Endothelial cell of umbilical vein (primary cell): Measurements from ENCODE around the gene B4GALNT3. TPM values are rescaled to one million over a fixed set of nuclear protein-coding genes. Genes with fewer than 3 reads are reported as not detected.

ENCODE experiments used
- BruUV-seq: library from RNA; stranded (reverse); fragments of 400-500 nt; replicated peaks from 2 replicates; lab custom pipeline; 2021; lab: Mats Ljungman, UMichigan
- CTCF ChIA-PET: fragments of 300-600, 350-600 bp; sonication (Branson Sonifier 250); formaldehyde crosslinking; loops from one replicate; lab custom pipeline; 2021; ENCODE audit warnings: antibody characterized with exemption, inconsistent platforms; lab: Charles Lee
- POLR2A ChIA-PET: fragments of 300-600, 350-600 bp; sonication (Branson Sonifier 250); formaldehyde crosslinking; loops from one replicate; lab custom pipeline; 2021; ENCODE audit warnings: antibody characterized with exemption, inconsistent platforms; lab: Charles Lee
- DNase-seq: peaks from one replicate; pipeline ENCODE4 v3.0.0-alpha.2; 2011; ENCODE audit warnings: low read depth, low spot score
- FAIRE-seq: peaks from 2 replicates; lab custom pipeline; 2011; peaks lifted over from hg19 to GRCh38; lab: Jason Lieb, UNC
- H2AFZ ChIP-seq: 2 replicates; pipeline ENCODE4 v1.6.0; 2012; ENCODE audit warnings: low read depth, low read length, control low read depth, inconsistent platforms
- H3K27ac ChIP-seq: 2 replicates; pipeline ENCODE4 v1.5.1; 2011; ENCODE audit warnings: low read depth, mild to moderate bottlenecking, control low read depth, low read length, moderate library complexity; ENCODE audit not compliant: insufficient read depth
- H3K27me3 ChIP-seq, 2 experiments: 2 replicates each; pipeline versions ENCODE4 v1.6.0 to v1.6.1; 2011; ENCODE audit warnings: low read length in 2 of 2, mixed read lengths in 1 of 2; ENCODE audit not compliant: control insufficient read depth in 2 of 2, insufficient read depth in 2 of 2
- H3K36me3 ChIP-seq, 2 experiments: 2 replicates in 1 of 2; 3 replicates in 1 of 2; pipeline ENCODE4 v1.5.1; 2011; ENCODE audit warnings: low read length in 2 of 2, mild to moderate bottlenecking in 1 of 2, moderate library complexity in 1 of 2; ENCODE audit not compliant: control insufficient read depth in 2 of 2, insufficient read depth in 2 of 2; ENCODE audit errors: extremely low read depth in 1 of 2
- H3K4me1 ChIP-seq: 3 replicates; pipeline ENCODE4 v1.5.1; 2011; ENCODE audit warnings: mild to moderate bottlenecking, low read length; ENCODE audit not compliant: control insufficient read depth, insufficient read depth; ENCODE audit errors: extremely low read depth
- H3K4me2 ChIP-seq: 2 replicates; pipeline ENCODE4 v1.6.1; 2011; ENCODE audit warnings: low read length, control low read depth, mixed read lengths; ENCODE audit not compliant: insufficient read depth
- H3K4me3 ChIP-seq, 3 experiments: fragments of 200-600 bp in 1 of 3; sonication (generic), shearing (Covaris generic) in 1 of 3; replicated peaks in 1 of 3; 2 replicates each; pipeline ENCODE4 v1.5.1; 2011 to 2016; ENCODE audit warnings: control low read depth in 3 of 3, low read length in 3 of 3, mild to moderate bottlenecking in 2 of 3, inconsistent platforms in 1 of 3, low read depth in 1 of 3, moderate library complexity in 1 of 3; ENCODE audit not compliant: insufficient read depth in 1 of 3
- H3K79me2 ChIP-seq: 2 replicates; pipeline ENCODE4 v1.6.0; 2012; ENCODE audit warnings: low read length, inconsistent platforms; ENCODE audit not compliant: control insufficient read depth, insufficient read depth
- H3K9ac ChIP-seq: replicated peaks from 2 replicates; pipeline ENCODE3; 2011; ENCODE audit warnings: low read length, control low read depth; ENCODE audit not compliant: insufficient read depth; ENCODE audit errors: extremely low read depth
- H3K9me1 ChIP-seq: replicated peaks from 3 replicates; pipeline ENCODE4 v1.6.0; 2011; ENCODE audit warnings: mild to moderate bottlenecking, low read length; ENCODE audit not compliant: control insufficient read depth, insufficient read depth; ENCODE audit errors: extremely low read depth
- H3K9me3 ChIP-seq: replicated peaks from 2 replicates; pipeline ENCODE4 v1.5.1; 2012; ENCODE audit warnings: low read length, inconsistent platforms; ENCODE audit not compliant: control insufficient read depth, insufficient read depth
- H4K20me1 ChIP-seq: replicated peaks from 2 replicates; pipeline ENCODE3; 2011; ENCODE audit warnings: mild to moderate bottlenecking, low read length; ENCODE audit not compliant: control insufficient read depth, insufficient read depth; ENCODE audit errors: extremely low read depth
- EZH2 ChIP-seq: IDR thresholded peaks from 2 replicates; pipeline ENCODE4 v1.6.1; 2012; ENCODE audit warnings: borderline replicate concordance, low read depth, mild to moderate bottlenecking, moderate library complexity, low read length, inconsistent platforms; ENCODE audit not compliant: severe bottlenecking
- FOS ChIP-seq: IDR thresholded peaks from 2 replicates; pipeline ENCODE4 v1.6.1; 2011; ENCODE audit warnings: mild to moderate bottlenecking, low read length, moderate library complexity, borderline replicate concordance; ENCODE audit not compliant: insufficient read depth
- GATA2 ChIP-seq: IDR thresholded peaks from 2 replicates; pipeline ENCODE4 v1.7.0; 2011; ENCODE audit warnings: low read depth, mild to moderate bottlenecking, moderate library complexity, mixed read lengths, low read length; ENCODE audit not compliant: insufficient read length, insufficient read depth
- JUN ChIP-seq: IDR thresholded peaks from 2 replicates; pipeline ENCODE4 v1.6.1; 2011; ENCODE audit warnings: borderline replicate concordance, low read depth; ENCODE audit not compliant: insufficient read length, insufficient read depth
- MYC ChIP-seq: IDR thresholded peaks from one replicate; pipeline ENCODE4 v1.6.1; 2011; ENCODE audit warnings: mild to moderate bottlenecking, low read depth, low read length
- POLR2A ChIP-seq: IDR thresholded peaks from 2 replicates; pipeline ENCODE4 v1.6.1; 2012; ENCODE audit warnings: low read depth, mild to moderate bottlenecking, control low read depth, low read length
- POLR2AphosphoS5 ChIP-seq: IDR thresholded peaks from 2 replicates; pipeline ENCODE4 v1.6.1; 2012; ENCODE audit warnings: low read depth, mild to moderate bottlenecking, control low read depth, low read length, moderate library complexity; ENCODE audit not compliant: insufficient read depth
- dilution Hi-C: fragments of 300-500 bp; cut with MboI; formaldehyde crosslinking; loops from one replicate; pipeline ENCODE4 v1.15.0; 2019; ENCODE audit warnings: low sequenced_read_pairs; ENCODE audit not compliant: extremely low pct_ligation_motif_present
- intact Hi-C: fragments of 100-400 bp; cut with micrococcal nuclease; formaldehyde crosslinking; loops from one replicate; pipeline ENCODE4 v1.10.0; 2022
- polyA plus RNA-seq, 4 experiments: library from polyadenylated mRNA; depleted of rRNA in 3 of 4; stranded (reverse) in 3 of 4; unstranded in 1 of 4; fragments of >200 nt; gene quantifications; 2 replicates each; pipeline versions ENCODE4 v1.2.1 to v1.2.3, GENCODE V29; 2011 to 2012; ENCODE audit warnings: missing spikeins in 1 of 4
- total RNA-seq: library from RNA; stranded (reverse); gene quantifications from 2 replicates; pipeline ENCODE4 v1.2.3, GENCODE V29; 2021
- TF ChIP-seq, protein P1 (sequence below): IDR thresholded peaks from 2 replicates; pipeline ENCODE4 v1.6.1; 2011; ENCODE audit not compliant: insufficient read depth, insufficient read length
- TF ChIP-seq, protein P2 (sequence below), 2 donors: IDR thresholded peaks; 1 replicate in 1 of 2; 2 replicates in 1 of 2; pipeline ENCODE4 v1.5.1; 2011; ENCODE audit warnings: low read length in 2 of 2, mild to moderate bottlenecking in 2 of 2, moderate library complexity in 2 of 2, control low read depth in 1 of 2, inconsistent platforms in 1 of 2, low read depth in 1 of 2; ENCODE audit not compliant: insufficient read depth in 1 of 2; ENCODE audit errors: extremely low read depth in 1 of 2

B4GALNT3 gene
- total and polyA plus RNA-seq, 2 donors (not counting 3 experiments of a cell fraction or from before 2014, with no cell fraction given), result 0.07 TPM; not detected in 1

DNA sequence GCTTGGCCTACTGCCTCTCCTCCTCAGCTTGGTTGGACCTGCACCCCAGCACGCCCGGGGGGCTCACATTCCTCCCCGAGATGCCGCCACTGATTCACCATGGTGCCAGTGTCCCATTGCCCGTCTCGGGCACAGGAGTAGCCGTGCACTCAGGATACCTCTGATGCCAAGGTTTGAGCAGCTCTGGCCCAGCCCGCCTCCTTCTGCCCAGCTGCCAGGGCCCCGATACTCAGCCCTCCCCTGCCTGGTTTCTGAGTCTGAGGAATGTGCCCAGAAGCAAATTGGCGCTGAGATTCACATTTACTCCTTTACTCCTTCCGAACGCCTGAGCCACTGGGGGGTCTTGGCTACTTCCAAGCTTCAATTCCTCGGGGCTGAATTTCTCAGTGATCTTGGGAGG lies 140.0 kb downstream of the B4GALNT3 start:
- ChIA-PET CTCF (interaction anchor here (0.9 kb wide), 1 partner anchor 24 kb away, joined by 3 read pairs; no protein-coding TSS in a partner anchor), POLR2A (no interaction called here)
- H3K27ac ChIP-seq, result no peak overlapping the region
- H4K20me1 ChIP-seq, result no peaks in the 10 kb centered on the region
- H3K36me3 ChIP-seq, result no peaks in the 10 kb centered on the region
- H3K4me1 ChIP-seq, result peaks cover 13% of the 10 kb centered on the region
- no peak overlapping the region for H3K4me3 ChIP-seq
- no peaks in the 10 kb centered on the region for H3K79me2 ChIP-seq
- intact Hi-C loops (no loop called here), dilution Hi-C loops (no loop called here)
- no peaks in the 10 kb centered on the region for H3K9me1 ChIP-seq
- FAIRE-seq (no peak), DNase-seq (no peak)
- H3K4me2 ChIP-seq, result no peak overlapping the region
- peaks cover 0 to 2% of the 10 kb centered on the region in 2 experiments for H3K27me3 ChIP-seq
- no peak overlapping the region for H3K9ac ChIP-seq
- BruUV-seq, result no TSS peak
- no peaks in the 10 kb centered on the region for H3K9me3 ChIP-seq
- no peak overlapping the region for H2AFZ ChIP-seq
- TF ChIP-seq, protein P1, sequence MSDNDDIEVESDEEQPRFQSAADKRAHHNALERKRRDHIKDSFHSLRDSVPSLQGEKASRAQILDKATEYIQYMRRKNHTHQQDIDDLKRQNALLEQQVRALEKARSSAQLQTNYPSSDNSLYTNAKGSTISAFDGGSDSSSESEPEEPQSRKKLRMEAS, result no peak
- TF ChIP-seq GATA2 (no peak), JUN (no peak), EZH2 (no peak), FOS (no peak), POLR2A (no peak), MYC (no peak), POLR2AphosphoS5 (no peak)
- TF ChIP-seq, protein P2, sequence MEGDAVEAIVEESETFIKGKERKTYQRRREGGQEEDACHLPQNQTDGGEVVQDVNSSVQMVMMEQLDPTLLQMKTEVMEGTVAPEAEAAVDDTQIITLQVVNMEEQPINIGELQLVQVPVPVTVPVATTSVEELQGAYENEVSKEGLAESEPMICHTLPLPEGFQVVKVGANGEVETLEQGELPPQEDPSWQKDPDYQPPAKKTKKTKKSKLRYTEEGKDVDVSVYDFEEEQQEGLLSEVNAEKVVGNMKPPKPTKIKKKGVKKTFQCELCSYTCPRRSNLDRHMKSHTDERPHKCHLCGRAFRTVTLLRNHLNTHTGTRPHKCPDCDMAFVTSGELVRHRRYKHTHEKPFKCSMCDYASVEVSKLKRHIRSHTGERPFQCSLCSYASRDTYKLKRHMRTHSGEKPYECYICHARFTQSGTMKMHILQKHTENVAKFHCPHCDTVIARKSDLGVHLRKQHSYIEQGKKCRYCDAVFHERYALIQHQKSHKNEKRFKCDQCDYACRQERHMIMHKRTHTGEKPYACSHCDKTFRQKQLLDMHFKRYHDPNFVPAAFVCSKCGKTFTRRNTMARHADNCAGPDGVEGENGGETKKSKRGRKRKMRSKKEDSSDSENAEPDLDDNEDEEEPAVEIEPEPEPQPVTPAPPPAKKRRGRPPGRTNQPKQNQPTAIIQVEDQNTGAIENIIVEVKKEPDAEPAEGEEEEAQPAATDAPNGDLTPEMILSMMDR (IDR thresholded peaks at IDR 0.05; ENCODE audit: extremely low read depth in 1 of 2, insufficient read depth in 1 of 2, low read depth in 1 of 2, low read length in 2 of 2), result no peak
